NCI-H1105 (cell line): Measurements from ENCODE around the gene HGS.

ENCODE experiments used
- DNase-seq: peaks from one replicate; lab custom pipeline; 2025; lab: John Stamatoyannopoulos, UW

The HGS gene

GRCh38 chr17:81705518-81706231 is 21.9 kb downstream of the HGS start:
- DNase-seq = no peak

- no peak for DNase-seq
These were observed 22.4 kb downstream of the HGS start for GRCh38 chr17:81706232-81706611.

- DNase-seq = no peak
These were observed 23.2 kb downstream of the HGS start for GRCh38 chr17:81706757-81707624.

DNA sequence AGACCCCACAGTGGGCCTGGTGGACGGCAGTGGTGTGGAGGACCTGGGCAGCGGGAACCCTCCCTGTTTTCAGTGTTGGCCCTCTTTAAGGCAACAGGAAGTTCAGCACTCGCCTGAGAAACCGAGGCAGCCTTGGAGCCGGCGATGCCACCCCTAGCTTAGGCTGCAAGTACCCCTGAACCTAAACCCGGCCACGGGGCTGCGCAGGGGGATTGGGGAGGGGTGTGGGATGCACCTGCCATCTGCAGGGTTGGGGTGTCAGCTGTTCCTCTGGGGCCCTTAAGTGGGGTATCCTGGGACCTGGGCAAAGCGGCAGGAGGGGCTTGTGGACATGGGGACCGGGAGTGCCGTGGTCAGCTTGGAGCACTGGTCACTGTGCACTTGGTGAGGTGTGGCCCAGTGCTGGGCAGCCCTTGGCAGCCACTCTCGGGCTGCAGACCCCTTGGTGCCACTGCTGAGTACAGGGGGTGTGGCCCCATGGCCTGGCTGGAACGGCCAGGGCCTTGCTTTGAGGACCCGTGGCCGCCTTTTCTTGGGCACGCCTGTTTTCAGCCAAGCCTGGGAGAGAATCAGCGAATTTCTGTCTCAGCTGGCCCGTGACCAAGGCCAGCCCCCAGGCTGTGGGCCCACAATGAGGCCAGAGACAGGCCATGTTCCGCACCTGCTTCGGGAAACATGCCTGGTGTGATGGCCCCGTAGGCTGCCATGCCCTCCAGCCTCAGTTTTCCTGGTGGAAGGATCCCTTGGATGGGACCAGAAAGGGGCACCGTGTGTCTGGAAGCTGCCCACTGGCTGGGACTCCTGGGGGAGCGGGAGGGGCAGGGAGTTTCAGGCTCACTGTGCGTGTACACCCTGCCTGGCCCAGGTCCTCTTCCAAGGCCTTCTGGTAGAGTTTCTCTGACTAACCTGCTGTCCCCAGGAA is 24.2 kb downstream of the HGS start:
- no peak for DNase-seq

- DNase-seq = no peak
These were observed 25.0 kb downstream of the HGS start for GRCh38 chr17:81708739-81709185.

DNA sequence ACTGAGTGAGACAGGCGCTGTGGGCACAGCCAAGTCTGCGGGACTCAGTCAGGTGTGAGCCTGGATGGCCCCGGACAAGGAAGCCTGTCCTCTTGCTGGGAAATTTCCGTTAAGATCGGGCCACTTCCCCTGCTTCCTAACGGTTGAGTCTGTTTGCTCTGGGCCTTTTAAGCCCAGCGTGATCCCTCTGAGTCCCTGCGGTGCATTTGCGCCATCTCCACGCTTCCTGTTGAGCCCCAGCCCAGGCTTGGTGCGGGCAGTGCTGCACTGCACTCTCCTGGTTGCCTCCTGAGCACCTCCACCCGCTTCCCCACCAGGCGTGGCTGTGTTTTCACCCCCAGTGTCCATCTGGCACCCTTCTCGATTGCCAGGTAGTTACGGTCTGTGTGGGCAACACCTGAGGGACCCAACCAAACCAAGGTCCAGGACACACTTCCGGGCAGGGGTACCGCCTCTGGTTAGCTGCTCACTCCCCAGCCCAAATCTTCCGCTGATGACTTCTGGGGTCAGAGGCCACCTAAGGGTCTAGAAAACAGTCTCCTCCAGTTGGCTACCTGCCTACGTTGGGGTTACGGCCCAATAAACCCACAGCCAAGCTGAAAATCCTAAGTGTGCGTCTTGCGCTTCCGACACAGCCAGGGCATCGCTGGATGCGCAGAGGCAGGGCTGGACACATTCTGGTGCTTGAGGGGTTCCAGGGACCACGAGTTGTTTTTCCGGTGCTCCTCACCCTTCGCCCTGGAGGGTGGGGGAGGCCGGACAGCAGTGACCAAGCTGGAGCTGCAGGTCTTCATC is 26.9 kb downstream of the HGS start:
- DNase-seq = no peak

- peak; percentile 65 for DNase-seq
These were observed 28.1 kb downstream of the HGS start, which contains the start of gene SLC25A10 for GRCh38 chr17:81711814-81712467. TSS of gene SLC25A10 (plus strand) at chr17:81712284. CDS start at chr17:81712427, 143 bp downstream.

DNA sequence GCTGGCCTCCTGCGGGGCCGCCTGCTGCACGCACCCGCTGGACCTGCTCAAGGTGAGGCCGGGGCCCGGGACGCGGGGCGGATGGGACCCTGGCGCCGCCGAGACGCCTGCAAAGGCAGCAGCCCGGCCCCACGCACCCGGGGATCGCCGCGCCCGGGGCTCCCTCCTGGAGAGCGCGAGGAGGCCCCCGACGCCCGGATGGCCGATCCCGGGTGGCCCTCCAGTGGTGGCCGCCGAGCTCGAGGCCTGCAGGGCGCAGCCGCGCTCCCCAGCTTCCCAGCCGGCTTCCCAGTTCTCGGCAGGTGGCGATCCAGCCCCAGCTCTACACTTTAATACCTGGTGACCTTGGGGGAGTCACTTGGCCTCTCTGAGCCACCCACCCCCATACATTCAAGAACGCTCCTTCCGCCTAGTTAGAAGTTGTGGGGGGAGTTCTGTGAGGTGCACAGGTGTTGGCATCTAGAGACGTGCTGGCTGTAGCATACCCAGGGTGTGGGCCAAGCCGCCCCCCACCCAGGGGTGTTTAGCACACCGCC is 28.7 kb downstream of the HGS start:
- DNase-seq = no peak

DNA sequence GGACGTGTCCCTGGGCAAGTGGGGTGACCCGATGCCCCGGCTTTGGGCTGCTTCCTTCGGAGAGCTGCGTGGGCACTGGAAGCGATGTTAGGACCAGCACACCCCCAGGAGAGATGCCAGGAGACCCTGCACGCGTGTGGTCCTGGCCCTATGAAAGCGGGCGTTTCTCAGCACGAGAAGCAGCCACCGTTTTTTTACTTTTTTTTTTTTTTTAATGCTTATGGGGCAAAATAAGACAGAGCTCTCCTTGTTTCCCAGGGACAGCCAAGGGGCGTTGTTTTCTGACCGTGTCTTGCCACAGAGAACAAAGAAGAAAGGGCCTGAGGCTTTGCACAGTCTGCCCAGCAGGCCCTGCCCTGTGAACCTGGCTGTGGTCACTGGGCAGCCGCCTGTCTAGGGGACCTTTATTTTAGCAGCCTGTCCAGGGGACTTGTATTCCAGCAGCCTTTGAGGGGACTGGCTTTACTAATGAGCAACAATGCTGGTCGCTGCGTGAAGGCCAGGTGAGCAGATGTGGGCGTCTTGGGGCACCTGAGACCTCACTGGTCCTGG is 29.3 kb downstream of the HGS start:
- no peak for DNase-seq

DNA sequence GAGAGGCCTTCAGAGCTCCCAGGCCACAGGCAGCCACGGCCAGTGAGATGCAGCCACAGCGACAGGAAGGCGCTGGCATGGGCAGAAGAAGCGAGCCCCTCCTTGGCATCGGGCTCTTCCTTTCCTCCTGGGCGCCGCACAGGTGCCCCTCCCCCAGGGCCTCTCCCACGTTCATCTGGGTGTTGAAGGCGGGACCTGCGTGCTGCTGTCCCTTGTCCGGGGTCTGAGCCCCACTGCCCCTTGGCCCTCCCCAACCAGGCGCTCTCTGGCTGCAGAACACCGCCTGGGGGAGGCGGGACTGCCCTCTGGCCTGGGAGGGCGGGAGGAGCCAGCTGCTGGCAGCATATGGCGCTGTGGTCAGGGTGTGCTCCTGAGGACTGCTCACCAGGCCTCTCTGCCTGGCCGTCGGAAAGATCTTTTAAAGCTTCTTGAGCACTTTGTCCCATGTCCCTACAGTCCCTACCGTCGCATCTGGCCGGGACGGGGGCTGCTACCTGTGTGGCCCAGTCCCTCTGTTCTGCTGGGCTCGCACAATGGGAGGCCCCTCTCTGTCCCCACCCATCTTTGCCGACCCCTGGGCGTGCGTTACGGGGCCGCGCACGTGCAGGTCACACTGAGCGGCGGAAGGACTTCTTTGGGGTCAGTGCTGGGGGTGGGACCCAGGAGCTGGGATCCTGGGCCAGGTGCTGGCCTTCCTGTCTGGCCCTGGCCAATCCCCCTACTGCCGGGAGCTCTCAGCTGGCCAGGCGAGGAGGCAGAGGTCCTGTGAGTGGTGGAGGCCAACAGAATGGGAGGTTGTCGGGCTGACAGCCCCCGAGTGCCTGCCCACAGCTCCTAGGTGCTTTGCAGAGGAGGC is 30.0 kb downstream of the HGS start:
- no peak for DNase-seq

DNA sequence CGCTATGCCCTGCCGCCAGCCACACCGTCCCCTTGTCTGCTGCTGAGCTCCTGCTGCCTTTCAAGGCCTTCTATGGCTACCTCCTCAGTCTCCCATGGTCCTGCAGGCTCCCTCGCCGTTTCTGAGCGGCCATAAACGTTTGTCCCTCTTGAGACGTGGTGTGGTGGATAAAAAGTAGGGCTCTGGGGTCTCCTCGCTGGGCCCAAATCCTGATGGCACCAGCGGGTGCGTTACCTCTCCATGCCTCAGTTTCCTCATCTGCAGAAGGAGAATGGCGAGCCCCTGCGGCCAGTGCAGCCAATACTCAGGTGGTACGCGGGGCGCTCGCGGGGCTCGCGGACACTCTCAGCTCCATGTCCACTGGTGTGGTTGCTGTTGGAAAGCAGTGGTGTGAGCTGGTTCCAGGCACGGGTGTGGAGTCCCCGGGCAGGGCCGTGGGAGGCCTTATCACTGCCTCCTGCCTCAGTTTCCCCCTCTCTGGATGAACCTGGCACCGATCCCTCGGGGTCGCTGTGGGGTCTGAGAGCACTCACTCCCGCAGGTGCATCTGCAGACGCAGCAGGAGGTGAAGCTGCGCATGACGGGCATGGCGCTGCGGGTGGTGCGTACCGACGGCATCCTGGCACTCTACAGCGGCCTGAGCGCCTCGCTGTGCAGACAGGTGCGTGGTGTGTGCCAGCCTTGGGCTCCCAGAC is 30.7 kb downstream of the HGS start:
- DNase-seq = no peak

DNA sequence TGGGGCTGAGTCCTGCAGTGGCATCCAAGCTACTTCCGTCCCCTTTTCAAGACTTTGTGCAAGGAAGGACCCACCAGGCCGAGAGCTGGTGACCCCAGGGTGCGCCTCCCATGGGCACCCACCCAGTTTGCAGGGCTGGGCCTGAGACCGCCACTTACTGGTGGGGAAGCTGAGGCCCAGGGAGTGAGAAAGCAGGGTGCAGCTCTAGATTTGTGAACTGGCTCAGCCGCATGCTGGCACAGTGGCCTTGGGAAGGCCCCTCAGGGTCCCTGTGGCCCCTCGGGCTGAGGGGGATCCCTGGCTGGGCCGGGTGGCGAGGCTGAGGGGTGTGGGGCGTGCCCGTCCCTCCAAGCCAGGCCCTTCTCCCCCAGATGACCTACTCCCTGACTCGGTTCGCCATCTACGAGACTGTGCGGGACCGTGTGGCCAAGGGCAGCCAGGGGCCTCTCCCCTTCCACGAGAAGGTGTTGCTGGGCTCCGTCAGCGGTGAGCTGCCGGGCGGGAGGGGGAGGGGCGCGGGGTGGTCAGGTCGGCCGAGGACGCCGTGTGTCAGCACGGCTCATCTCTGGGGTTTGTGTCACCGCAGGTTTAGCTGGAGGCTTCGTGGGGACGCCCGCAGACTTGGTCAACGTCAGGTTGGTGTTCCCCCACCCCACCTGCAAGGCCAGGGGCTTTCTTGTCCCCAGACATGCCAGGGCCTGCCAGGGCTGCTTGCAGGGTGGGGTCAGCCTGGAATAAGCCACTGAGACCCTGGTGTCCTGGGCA is 31.5 kb downstream of the HGS start:
- DNase-seq = no peak

GRCh38 chr17:81715872-81716673 is 32.3 kb downstream of the HGS start:
- DNase-seq = no peak

DNA sequence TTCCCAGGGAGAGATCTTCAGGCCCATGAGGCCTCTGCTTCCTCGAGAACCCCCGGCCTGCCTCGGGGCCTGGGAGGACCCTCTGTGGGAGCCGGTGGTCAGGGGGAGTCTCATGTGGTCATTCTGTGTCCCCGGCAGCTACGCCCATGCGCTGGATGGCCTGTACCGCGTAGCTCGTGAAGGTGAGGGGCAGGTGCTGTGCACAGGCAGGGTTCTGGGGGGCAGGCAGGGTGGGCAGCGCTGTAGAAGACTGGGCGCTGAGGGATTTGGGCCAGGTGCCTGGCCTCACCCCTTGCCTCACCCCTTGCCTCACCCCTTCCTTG is 32.8 kb downstream of the HGS start:
- DNase-seq = no peak

GRCh38 chr17:81717049-81717765 is 33.4 kb downstream of the HGS start:
- DNase-seq = no peak

DNA sequence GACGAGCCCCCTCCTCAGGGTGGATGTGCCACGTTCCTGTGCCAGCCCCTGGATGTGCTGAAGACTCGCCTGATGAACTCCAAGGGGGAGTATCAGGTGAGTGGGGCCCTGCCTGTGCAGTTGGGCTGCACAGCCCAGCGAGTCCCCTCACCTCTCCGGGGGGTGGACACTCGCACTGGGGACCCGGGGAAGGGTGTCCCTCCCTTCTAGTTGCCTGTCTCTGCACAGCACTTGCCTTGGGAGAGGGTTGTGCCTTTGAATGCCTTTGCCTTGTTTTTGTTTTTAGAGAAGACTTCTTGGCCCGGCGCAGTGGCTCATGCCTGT is 33.9 kb downstream of the HGS start:
- no peak for DNase-seq
